Lower leg skin (tissue), 3 donors: ENCODE results near the gene DPEP1.

Source experiments
- CTCF ChIP-seq, 3 donors: fragments of 450-650 bp; IDR thresholded peaks; one replicate each; pipeline ENCODE4 v1.5.1; 2016; ENCODE audit warnings: antibody characterized with exemption in 3 of 3, mild to moderate bottlenecking in 3 of 3, moderate library complexity in 2 of 3
- POLR2A ChIP-seq, 2 donors: fragments of 450-650 bp; IDR thresholded peaks; one replicate each; pipeline ENCODE4 v1.6.1; 2016 to 2017; ENCODE audit warnings: antibody characterized with exemption in 2 of 2, mild to moderate bottlenecking in 1 of 2, moderate library complexity in 1 of 2

- TF ChIP-seq CTCF (IDR thresholded peaks at IDR 0.05) (no peak), POLR2A (IDR thresholded peaks at IDR 0.05) (no peak)
These were observed 28.5 kb upstream of the DPEP1 start for GRCh38 chr16:89584768-89585549.
